Pancreas (tissue), 10 donors: ENCODE measurements around the gene ALKBH5. TPM values are rescaled to one million over a fixed set of nuclear protein-coding genes. Genes with fewer than 3 reads are reported as not detected.

ENCODE experiments used
- ATAC-seq, 4 donors: fragments of 200-7000 bp; cut with Tn5 transposase; one replicate each; pipeline versions ENCODE4 v1.8.0 to v1.9.1; 2020; ENCODE audit warnings: mild to moderate bottlenecking in 4 of 4, moderate library complexity in 4 of 4
- DNase-seq, 6 donors: peaks; one replicate each; pipeline ENCODE4 v3.0.0-alpha.2; 2020
- FAIRE-seq: peaks from 2 replicates; lab custom pipeline; 2012; peaks lifted over from hg19 to GRCh38; lab: Jason Lieb, UNC
- H3K27ac ChIP-seq, 4 donors: fragments of 200-600 bp; sonication (generic); 1 replicate in 3 of 4; 2 replicates in 1 of 4; pipeline versions ENCODE4 v1.5.0 to v1.8.0; 2020
- H3K27me3 ChIP-seq, 4 donors: fragments of 200-600 bp; one replicate each; pipeline ENCODE4 v1.8.0; 2021
- H3K36me3 ChIP-seq, 3 donors: fragments of 200-600 bp; sonication (generic) in 1 of 3; one replicate each; pipeline versions ENCODE4 v1.5.0 to v1.8.0; 2020 to 2021
- H3K4me1 ChIP-seq, 3 donors: fragments of 200-600 bp; one replicate each; pipeline ENCODE4 v1.8.0; 2021
- H3K4me3 ChIP-seq, 4 donors: fragments of 200-600 bp; sonication (generic) in 2 of 4; one replicate each; pipeline versions ENCODE4 v1.5.0 to v1.8.0; 2020 to 2021
- H3K9me3 ChIP-seq, 4 donors: fragments of 200-600 bp; one replicate each; pipeline ENCODE4 v1.8.0; 2021
- CTCF ChIP-seq, 4 donors: fragments of 200-600 bp; sonication (generic) in 3 of 4; IDR thresholded peaks; one replicate each; pipeline versions ENCODE4 v1.5.0 to v1.8.0; 2021; ENCODE audit warnings: antibody characterized with exemption in 4 of 4
- WGBS, 2 donors: extraction: QIAGEN DNeasy Blood & Tissue Kit; methylation state at CpG; one replicate each; pipeline ENCODE4 v1.1.7; 2013; 5-methylcytosine and 5-hydroxymethylcytosine counted together
- intact Hi-C, 3 donors: fragments of 100-400 bp; cut with DNase I; formaldehyde crosslinking; loops; one replicate each; pipeline versions ENCODE4 v1.11.1 to v1.14.2; 2022
- polyA plus RNA-seq, 2 donors: library from polyadenylated mRNA; stranded (reverse); fragments of 200-250 nt; gene quantifications; one replicate each; pipeline ENCODE4 v1.2.3, GENCODE V29; 2013
- total RNA-seq, 6 donors: library from RNA; stranded (reverse); fragmentation: NEBNext Ultra II Directional in 4 of 6; extraction: Animal tissue kit (Norgen Biotek cat#: 25700) in 4 of 6; gene quantifications; one replicate each; pipeline versions ENCODE4 v1.2.1 to v1.2.4, GENCODE V29; 2021 to 2023
- donor health status: healthy with polysubstance abuse.
- donor health status: DM: no; HTN: no; CAD: no; lungs with moderate emphysema.
- donor health status: DM: no; HTN: no; CAD: no.
- donor health status: control.
- donor health status: control.
- donor health status: Bipolar disorder and iron deficiency.
- donor health status: DM: yes; HTN: yes; CAD: no.
- donor health status: DM: no; HTN: no; CAD: no.
- donor health status: DM: no; HTN: no; CAD: no.
- donor health status: DM: yes; HTN: yes; CAD: no.

The ALKBH5 gene
- total and polyA plus RNA-seq, 8 donors: 14.2 to 49.6 (median 40.2) TPM

DNA sequence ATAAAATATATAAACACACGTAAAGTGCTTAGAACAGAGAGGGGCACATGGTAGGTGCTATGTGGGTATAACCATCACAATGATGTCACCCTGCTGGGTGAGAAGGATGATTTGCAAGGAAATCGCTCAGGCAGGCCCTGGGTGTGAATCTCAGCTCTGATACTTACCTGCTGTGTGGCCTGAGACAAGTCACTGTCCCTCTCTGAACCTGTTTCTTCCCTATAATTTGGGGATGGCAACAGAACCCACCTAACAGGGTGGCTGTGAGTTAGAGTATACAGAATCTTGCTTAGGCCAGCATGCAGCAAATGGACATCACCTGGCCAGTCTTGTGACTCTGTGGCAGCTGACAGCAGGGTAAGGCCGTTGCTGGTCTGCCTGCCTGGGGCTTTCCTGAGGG lies 36.6 kb upstream of the ALKBH5 start:
- no peaks in the 10 kb centered on the region for H3K27me3 ChIP-seq
- TF ChIP-seq CTCF (IDR thresholded peaks at IDR 0.05): no peak
- no peak for DNase-seq
- FAIRE-seq: no peak
- H3K4me3 ChIP-seq: no peak overlapping the region
- H3K4me1 ChIP-seq: no peaks in the 10 kb centered on the region
- ATAC-seq: no peak
- WGBS, 2 donors: 80 to 81% methylated on average over 3 of the region's 3 CpGs
- no peaks in the 10 kb centered on the region for H3K36me3 ChIP-seq
- no peak overlapping the region for H3K27ac ChIP-seq
- intact Hi-C loops: no loop called here
- H3K9me3 ChIP-seq: no peaks in the 10 kb centered on the region

- ATAC-seq (no peak), FAIRE-seq (no peak), DNase-seq (no peak)
- TF ChIP-seq CTCF (IDR thresholded peaks at IDR 0.05): no peak
- Histone ChIP-seq H3K4me3 (no peak overlapping the region), H3K9me3 (no peaks in the 10 kb centered on the region), H3K27me3 (no peaks in the 10 kb centered on the region), H3K36me3 (no peaks in the 10 kb centered on the region), H3K4me1 (no peaks in the 10 kb centered on the region), H3K27ac (no peak overlapping the region)
- intact Hi-C loops: no loop called here
- WGBS, 2 donors: 77 to 91% methylated on average over 7 of the region's 7 CpGs
Observed at GRCh38 chr17:18148586-18148985, 35.0 kb upstream of the ALKBH5 start.

- Histone ChIP-seq H3K4me1 (peaks cover 0 to 4% (median 0%) of the 10 kb centered on the region in 3 donors), H3K9me3 (no peaks in the 10 kb centered on the region), H3K36me3 (no peaks in the 10 kb centered on the region), H3K27ac (no peak overlapping the region), H3K27me3 (no peaks in the 10 kb centered on the region), H3K4me3 (no peak overlapping the region)
- WGBS, 2 donors: 85% methylated on average over 9 of the region's 9 CpGs
- intact Hi-C loops: no loop called here
- FAIRE-seq (no peak), ATAC-seq (no peak), DNase-seq (no peak)
- TF ChIP-seq CTCF (IDR thresholded peaks at IDR 0.05): no peak
Observed at GRCh38 chr17:18151290-18151689, 32.3 kb upstream of the ALKBH5 start.

- no peak overlapping the region for H3K27ac ChIP-seq
- H3K4me1 ChIP-seq: peaks cover 0 to 7% (median 4%) of the 10 kb centered on the region in 3 donors
- DNase-seq: no peak
- no peak for ATAC-seq
- TF ChIP-seq CTCF (IDR thresholded peaks at IDR 0.05): no peak
- H3K4me3 ChIP-seq: no peak overlapping the region
- WGBS, 2 donors: 91 to 92% methylated on average over 14 of the region's 14 CpGs
- no peak for FAIRE-seq
- intact Hi-C loops: no loop called here
- H3K36me3 ChIP-seq: no peaks in the 10 kb centered on the region
- no peaks in the 10 kb centered on the region for H3K27me3 ChIP-seq
- no peaks in the 10 kb centered on the region for H3K9me3 ChIP-seq
Observed at GRCh38 chr17:18155179-18155578, 28.4 kb upstream of the ALKBH5 start.

DNA sequence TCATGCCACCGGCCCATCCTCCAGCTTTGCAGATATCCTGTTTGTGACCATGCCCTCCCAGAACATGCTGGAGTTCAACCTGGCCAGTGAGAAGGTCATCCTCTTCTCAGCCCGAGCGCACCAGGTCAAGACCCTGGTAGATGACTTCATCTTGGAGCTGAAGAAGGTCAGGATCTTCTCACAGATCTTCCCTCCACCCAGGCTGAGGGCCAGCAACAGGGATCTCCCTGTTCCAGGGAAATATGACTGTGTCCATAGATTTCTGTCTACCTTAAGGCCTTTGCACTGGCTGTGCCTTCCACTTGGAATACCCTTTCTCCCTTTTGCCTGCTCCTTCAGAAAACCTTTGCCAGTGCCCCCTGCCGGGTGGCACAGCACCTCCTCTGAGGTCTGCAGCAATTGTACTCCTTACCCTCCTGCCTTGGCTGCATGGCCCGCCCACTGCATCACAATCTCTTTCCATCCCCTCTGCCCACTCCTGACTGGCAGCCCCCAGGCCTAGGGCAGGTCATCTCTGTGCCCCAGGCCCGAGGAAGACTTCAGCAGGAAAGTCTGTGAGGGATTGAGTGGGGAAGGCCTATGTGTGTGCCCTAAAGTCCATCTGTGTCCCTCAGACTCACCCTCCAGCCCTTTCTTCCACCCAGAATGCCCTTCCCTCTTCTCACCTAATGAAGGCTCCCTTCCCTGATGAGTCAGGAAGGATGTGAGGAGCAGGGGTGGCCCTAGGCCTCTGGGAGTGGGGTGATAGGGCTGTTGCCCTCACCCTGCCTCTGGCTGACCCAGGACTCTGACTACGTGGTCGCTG lies 27.3 kb upstream of the ALKBH5 start:
- TF ChIP-seq CTCF (IDR thresholded peaks at IDR 0.05): no peak
- ATAC-seq (no peak), FAIRE-seq (no peak), DNase-seq (no peak)
- WGBS, 2 donors: 73 to 78% methylated on average over 8 of the region's 8 CpGs
- Histone ChIP-seq H3K27me3 (no peaks in the 10 kb centered on the region), H3K36me3 (no peaks in the 10 kb centered on the region), H3K4me3 (no peak overlapping the region), H3K27ac (no peak overlapping the region), H3K9me3 (no peaks in the 10 kb centered on the region), H3K4me1 (peaks cover 0 to 7% (median 4%) of the 10 kb centered on the region in 3 donors)
- intact Hi-C loops: no loop called here
